K562 treated with DMSO at 1 percent for 4 hours (cell line): Measurements from ENCODE around the gene XPR1. TPM values are rescaled to one million over a fixed set of nuclear protein-coding genes. Genes with fewer than 3 reads are reported as not detected.

ENCODE experiments used
- total RNA-seq: library from RNA; unstranded; fragments of 300-600 nt; gene quantifications from 2 replicates; pipeline ENCODE4 v1.2.3, GENCODE V29; 2022; ENCODE audit not compliant: insufficient read depth

Gene XPR1
- total RNA-seq, result 17.5 and 20.4 TPM in 2 replicates

DNA sequence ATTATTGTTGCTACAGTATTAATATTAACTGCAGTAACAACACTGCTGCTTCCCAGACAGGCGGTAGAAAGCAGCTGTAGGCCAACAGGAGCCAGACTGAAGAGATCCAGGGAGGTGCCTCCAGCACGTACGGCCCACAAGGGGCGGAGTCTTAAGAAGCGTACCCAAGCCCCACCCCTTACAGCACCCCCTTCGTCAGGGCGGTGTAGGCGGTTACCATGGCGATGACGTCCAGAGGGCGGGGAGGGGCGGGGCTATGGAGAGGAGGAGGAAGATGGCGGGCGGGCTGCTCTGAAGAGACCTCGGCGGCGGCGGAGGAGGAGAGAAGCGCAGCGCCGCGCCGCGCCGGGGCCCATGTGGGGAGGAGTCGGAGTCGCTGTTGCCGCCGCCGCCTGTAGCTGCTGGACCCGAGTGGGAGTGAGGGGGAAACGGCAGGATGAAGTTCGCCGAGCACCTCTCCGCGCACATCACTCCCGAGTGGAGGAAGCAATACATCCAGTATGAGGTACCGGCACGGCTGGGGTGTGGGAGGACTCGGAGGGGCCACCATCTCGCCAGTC is at the start of gene XPR1:
Gene XPR1 (plus strand): TSS at position 257 of the 560 bp plus-strand sequence. CDS start 180 bp downstream, at position 437.

DNA sequence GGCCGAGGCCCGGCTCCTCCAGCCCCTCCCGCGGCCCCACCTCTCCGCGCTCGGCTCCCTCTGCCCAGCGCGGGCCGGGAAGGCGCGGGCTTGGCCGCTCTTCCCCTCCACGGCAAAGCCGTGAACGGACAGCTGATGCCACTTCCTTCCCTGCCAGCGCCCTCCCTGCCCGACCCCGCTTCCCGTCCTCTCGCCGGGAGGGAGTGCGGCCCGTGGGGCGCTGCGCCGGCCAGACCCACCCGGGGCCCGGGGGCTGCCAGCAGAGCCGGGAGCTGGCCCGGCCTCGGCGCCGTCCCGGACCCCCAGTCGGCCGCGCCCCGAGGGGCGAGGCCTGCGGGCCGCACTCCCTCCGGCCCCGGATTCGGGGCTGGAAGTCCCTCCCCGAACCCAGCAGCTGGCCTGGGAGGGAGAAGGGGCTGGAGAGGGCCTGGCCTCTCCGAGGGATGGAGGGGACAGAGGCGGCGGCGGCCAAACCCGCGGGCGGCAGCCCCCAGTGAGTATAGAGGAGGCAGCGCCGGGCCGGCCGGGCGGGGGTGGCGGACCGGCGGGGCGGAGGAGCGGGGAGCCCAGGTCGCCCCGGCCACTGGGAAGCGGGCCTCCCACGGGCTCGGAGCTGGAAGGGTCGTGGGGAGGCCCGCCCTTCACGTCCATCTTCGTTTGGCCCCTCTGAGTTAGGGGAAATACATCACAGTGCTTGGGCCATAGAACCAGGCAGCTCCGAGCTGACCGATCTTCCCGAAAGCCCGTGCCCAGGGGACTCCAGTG is 281.2 kb downstream of the XPR1 start, which contains the start of gene KIAA1614:
Gene KIAA1614 (plus strand): TSS at position 97 of the 765 bp plus-strand sequence. CDS start 347 bp downstream, at position 444.

Other genes starting within 250 kb of the XPR1 start
- 72.6 and 72.9 TPM in 2 replicates for gene ACBD6, start 129.4 kb upstream of the XPR1 start, total RNA-seq
- gene OVAAL, start 73.1 kb upstream of the XPR1 start, total RNA-seq, result not detected in 2 replicates